HCEC 1CT (cell line): ENCODE results near the gene GOLGA6L10.
"Not testable (repeated sequence)": the region's sequence is repeated elsewhere in the genome, so short reads cannot be mapped to it uniquely, and the experiment has no call there.

ENCODE experiments used
- DNase-seq: peaks from one replicate; pipeline ENCODE4 v3.0.0-alpha.2; 2017

The GOLGA6L10 gene

GRCh38 chr15:82316247-82317090, 32.8 kb downstream of the GOLGA6L10 start:
- DNase-seq: not testable (repeated sequence)

GRCh38 chr15:82315519-82316246, 33.6 kb downstream of the GOLGA6L10 start:
- DNase-seq: no peak

GRCh38 chr15:82314769-82315518, 34.3 kb downstream of the GOLGA6L10 start:
- DNase-seq: no peak

- not testable (repeated sequence) for DNase-seq
These were observed 35.1 kb downstream of the GOLGA6L10 start for GRCh38 chr15:82313951-82314768.

GRCh38 chr15:82313446-82313845, 35.8 kb downstream of the GOLGA6L10 start:
- DNase-seq: no peak

- DNase-seq: peak; percentile 61
These were observed 36.5 kb downstream of the GOLGA6L10 start for GRCh38 chr15:82312586-82313349.

- not testable (repeated sequence) for DNase-seq
These were observed 38.0 kb downstream of the GOLGA6L10 start for GRCh38 chr15:82311321-82311720.

- no peak for DNase-seq
These were observed 39.5 kb downstream of the GOLGA6L10 start for GRCh38 chr15:82309802-82310201.

- no peak for DNase-seq
These were observed 41.6 kb downstream of the GOLGA6L10 start for GRCh38 chr15:82307714-82308081.

- DNase-seq: no peak
These were observed 42.2 kb downstream of the GOLGA6L10 start for GRCh38 chr15:82306791-82307713.

GRCh38 chr15:82305621-82306048, 43.6 kb downstream of the GOLGA6L10 start:
- DNase-seq: no peak

- no peak for DNase-seq
These were observed 44.5 kb downstream of the GOLGA6L10 start for GRCh38 chr15:82304778-82305090.

- DNase-seq: no peak
These were observed 45.1 kb downstream of the GOLGA6L10 start for GRCh38 chr15:82303956-82304777.

GRCh38 chr15:82301296-82302016, 47.8 kb downstream of the GOLGA6L10 start:
- no peak for DNase-seq

GRCh38 chr15:82300883-82301282, 48.4 kb downstream of the GOLGA6L10 start:
- DNase-seq: no peak

GRCh38 chr15:82300326-82300725, 48.9 kb downstream of the GOLGA6L10 start:
- DNase-seq: not testable (repeated sequence)

- not testable (repeated sequence) for DNase-seq
These were observed 49.8 kb downstream of the GOLGA6L10 start for GRCh38 chr15:82299511-82299914.

- DNase-seq: no peak
These were observed 50.8 kb downstream of the GOLGA6L10 start for GRCh38 chr15:82298520-82298919.

GRCh38 chr15:82298032-82298431, 51.2 kb downstream of the GOLGA6L10 start:
- DNase-seq: no peak
